HL-60/S4 treated with retinoic acid at 250 ng/mL for 4 days and 3 days (cell line): ENCODE measurements around the gene ITGA6.

Source experiments
- in situ Hi-C: fragments of 300-500 bp; cut with MboI; formaldehyde crosslinking; loops from 2 replicates; pipeline ENCODE4 v1.7.0; 2022; ENCODE audit warnings: low sequenced_read_pairs

ITGA6 gene

DNA sequence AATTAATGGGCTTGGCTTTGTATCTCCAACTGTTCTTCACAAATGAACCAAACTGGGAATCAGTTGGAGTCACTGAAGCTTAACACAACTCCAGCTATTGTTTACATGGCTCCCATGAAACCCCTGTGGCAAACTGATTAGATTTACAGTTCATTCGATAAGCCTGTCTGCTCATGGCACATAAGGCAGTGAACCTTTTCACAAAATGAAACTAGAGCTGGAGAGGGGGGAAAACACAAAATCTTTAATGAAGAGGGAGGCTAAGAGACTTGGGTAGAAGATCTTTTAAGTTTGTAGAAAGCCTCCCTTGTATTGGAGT, 11.6 kb upstream of the ITGA6 start:
- in situ Hi-C loops = no loop called here

DNA sequence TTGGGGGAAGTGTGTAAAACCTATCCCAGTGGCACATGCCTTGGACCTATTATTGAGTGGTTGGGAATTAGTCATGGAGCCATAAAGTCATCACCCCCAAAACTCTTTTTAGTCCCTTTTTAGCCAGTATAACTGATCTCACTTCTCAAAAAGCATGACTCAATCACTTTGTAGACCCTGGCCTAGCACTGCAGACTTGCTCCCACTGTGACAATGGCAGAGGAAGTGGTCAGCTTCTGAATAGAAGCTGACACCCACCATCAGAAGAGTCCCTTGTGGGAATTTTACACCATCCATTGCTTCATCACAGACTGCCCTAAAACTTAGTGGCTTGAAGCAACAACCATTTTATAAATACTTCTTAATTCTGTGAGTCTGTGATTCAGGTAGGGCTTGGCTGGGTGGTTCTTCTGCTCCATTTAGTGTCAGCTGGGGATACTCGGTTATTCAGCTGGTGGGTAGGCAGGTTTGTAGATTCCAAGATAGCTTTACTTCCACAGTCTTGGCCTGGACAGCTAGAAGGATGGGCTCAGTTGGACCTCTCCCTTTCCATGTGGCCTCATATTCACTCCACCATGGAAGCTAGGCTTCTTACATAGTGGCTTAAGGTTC, 10.8 kb upstream of the ITGA6 start:
- in situ Hi-C loops = no loop called here

DNA sequence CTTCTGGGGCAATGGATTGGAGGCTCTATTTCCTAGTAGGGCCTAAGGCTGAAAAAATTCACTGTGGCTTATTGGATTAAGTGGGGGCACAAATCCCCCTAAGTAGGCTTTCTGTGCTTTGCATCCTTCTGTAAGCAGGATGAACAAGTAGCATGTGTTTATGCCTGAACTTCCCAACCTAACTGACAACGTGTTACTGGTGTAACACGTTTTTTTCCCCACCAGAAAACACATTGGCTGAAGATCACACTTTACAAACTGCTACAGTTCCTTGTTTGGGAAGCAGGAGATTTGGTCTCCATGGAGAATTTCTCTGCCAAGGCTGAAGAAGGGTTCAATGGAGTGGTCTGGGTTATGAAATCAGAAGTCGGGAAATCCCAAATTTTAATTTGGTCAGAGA, 7.2 kb upstream of the ITGA6 start:
- in situ Hi-C loops = no loop called here

DNA sequence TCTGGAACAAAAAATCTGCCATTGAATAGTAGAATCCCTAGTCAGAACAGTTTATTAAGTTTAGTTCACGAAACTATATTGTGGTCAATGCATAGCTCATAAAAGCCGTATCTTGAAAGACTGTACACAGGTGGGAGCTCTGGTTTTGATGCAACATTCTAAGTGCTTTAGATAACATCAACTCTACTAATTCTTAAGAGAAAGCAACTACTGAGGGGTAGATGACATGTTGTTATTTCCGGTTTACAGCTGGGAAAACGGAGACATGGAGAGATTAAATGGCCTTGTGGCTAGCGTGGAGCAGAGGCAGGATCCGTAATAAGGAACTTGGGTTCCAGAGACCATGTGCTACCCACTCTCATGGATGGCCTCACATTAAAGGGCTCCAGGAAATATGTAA, 4.2 kb upstream of the ITGA6 start:
- in situ Hi-C loops = no loop called here

DNA sequence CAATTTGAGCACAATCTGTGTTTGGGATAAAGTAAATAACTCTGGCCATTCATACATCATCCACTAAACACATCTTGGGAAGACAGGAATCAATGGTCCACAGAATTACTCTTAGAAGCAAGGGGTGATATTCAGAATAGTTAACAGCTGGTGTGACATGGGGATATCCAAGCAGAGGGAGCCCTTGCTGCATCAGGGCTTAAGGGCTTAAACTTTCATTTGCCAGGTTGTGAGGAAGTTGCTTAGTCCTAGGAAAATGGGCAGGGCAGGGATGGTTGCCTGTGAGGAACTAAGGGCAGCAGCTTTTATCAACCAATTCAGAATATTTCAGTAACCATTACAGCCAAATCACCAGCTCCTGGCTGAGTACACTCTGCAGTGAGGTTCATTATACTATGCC, 2.0 kb upstream of the ITGA6 start:
- in situ Hi-C loops = no loop called here

DNA sequence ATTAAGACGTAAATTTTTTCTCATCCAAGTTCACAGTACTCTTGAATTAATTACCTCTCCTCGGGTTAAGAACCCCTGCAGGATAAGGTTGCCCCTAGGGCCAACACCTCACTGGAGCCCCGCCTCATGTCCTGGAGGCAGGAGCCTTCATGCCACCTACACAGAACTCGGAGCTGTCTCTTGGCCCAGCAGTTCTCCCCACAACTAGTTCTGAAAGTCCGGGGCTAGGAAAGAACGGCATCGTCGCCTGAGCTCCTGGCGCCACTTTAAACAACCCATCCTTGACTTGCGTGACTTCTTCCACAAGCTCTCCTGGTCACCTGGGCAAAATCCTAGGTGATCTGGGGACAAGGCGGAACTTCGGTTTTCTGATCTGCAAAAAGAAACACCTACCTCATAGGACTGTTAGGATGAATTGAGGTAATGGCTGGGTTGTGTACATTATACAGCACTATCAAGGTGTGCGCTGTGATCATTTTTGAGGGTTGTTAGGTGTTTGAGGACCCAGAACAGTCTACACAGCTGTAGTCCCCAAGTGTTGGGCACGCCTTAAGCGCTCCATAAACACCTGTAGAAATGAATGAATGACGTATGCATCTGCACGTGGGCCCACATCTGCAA, 641 bp upstream of the ITGA6 start:
- in situ Hi-C loops = no loop called here

DNA sequence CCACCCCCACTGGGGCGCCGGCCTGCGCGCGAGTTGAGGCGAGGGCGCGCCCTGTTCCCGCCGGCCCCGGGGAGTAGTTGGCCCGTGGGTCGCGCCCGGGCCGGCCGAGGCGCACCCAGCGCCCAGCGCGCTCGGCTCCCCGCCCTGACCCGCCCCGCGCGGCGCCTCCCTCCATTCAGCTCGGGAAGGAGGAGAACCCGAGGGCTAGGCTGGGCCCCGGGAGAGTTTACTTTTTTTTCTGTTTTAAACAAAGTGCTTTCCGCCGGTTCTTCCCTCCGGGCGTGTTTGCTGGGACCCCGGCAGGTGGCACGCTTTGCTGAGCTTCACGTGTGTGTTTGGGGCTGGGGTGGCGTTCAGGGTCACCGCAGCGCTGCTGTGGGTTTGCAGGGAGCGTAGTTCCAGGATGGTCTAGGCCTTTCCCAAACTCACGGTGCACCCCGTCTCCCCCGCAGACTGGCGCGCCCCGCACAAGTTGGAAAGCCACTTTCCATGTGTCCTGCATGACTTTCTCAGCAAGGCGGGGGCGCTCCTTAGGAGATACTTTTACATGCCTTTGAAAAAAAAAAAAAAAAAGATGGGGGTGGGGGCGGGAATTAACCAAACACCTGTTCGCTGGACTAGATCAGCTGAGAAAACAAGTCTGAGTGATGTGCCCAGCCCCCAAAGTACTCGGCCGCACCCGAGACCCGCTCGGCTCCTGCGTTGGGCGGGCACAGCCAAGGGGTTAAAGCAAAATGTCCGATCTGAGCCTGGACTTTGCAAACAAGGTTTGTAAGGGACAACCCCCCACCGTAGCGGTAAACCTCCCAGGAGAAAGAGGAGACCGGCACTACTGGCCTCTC, 825 bp downstream of the ITGA6 start:
- in situ Hi-C loops = no loop called here

DNA sequence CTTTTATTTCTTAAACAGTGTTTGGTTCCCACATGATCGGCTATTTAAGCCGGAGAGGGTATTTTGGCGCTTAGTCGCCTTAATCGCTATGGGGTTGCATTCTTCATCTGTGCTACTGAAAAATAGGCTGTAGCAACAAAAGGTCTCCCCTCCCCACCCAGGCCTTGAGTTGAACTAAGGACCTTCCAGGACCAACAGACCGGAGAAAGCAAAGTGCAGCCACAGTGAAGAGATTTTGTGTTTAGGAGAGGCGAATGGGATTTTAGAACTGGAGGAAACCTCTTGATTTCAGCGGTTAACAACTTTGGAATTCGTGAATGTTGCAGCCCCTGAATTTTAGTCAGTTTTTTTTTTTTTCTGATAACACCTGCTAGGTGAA, 1.4 kb downstream of the ITGA6 start:
- in situ Hi-C loops = no loop called here

DNA sequence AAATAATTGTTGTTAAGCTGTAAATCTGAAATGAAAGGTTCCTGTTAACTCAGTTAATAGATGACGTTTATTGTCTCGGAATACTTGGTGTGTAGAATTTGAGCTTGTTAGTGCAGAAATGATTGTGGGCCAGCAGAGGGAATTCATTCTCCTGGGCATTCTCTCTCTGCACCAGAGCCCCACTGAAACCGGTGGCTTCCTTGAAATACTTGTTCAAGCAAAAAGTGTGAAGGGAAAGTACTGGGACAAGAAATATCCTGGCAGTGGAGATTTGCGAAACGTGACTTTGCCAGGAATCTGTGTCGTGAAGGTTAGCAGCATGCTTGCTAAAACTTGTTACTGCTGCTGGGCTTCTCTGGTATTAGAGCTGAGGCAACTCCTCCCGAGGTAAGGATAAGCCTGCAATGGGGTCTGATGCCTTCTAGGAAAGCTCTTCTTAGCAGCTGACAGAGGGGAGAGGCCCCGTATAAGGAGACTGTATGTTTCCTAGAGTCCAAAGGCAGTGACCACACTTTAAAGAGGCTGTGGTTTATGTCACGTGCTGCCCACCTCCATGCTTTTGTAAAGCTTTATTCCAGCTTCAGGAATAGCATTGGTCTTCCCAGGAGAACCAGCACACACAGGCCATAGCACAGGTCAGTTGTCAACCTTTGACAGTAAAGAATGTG, 2.0 kb downstream of the ITGA6 start:
- in situ Hi-C loops = no loop called here

DNA sequence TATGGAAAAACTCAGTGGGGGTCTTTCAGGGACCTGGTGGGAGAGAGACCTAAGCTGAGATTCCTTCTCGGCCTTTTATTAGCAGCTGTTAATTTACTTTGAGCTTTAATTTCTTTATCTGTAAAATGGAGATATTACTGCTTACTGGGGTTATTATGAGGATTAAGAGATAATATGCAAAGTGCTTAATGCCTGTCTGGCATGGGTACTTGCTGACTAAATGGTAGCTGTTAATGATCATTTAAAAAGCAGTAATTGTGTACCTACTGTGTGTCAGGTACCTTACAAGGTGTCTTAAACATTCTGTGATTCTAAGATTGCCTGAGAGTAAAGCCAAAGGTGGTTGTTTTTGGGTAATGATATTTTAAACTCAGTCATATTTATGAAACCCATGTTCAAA, 2.6 kb downstream of the ITGA6 start:
- in situ Hi-C loops = no loop called here

DNA sequence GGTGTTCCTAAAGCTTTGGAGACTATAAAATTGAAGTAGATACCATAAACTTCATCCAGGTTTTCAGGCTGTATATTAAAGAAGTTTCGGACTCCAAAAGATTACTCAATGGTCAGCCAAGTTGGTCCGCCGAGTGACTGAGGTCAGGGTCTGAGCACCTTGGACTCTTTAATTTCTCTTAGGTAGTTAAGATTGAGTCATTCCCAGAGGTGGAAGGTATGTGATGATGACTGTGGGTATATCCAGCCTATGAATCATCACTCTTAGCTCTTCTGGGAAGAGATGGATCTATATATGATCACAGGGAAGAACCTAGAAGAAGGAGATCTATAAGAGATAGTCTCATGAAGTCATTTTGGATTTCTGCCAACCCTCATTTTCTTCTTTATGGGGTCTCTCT, 3.3 kb downstream of the ITGA6 start:
- in situ Hi-C loops = no loop called here

DNA sequence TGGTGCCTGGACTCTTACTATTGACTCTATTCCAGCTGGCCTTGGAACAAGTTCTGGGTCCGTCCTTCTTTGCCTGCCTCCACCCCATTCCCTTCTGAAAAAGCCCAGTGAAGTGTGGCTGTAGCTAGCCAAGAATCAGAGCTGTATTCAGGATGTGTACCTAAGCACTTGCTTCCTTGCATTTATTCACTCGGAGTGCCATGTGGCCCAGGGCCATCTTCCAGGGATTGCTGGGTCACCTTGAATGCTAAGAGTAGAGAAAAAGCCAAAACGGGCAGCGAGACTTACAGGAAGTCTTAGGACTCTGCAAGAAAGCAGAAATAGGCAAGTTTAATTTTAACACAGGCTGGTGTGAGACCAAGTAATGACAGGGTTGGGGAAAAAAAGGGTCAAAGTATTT, 4.1 kb downstream of the ITGA6 start:
- in situ Hi-C loops = no loop called here

DNA sequence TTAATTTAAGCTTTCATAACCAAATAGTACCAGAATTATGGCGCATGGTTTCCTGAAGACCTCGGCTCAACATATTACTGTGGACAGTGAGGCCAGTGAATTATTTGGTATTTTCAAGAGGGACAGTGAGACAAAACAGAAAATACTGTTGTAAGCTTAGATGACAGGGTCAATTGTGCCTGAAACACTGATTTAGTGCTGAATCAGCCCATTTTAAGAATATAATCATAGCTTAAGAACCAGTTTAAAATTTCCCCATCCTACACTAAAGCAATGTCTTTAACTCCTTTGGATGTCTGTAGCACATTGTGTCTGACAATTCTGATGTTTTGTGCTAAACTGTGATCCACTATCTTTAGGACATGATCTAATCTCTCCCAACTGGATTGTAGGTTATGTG, 4.6 kb downstream of the ITGA6 start:
- in situ Hi-C loops = no loop called here

DNA sequence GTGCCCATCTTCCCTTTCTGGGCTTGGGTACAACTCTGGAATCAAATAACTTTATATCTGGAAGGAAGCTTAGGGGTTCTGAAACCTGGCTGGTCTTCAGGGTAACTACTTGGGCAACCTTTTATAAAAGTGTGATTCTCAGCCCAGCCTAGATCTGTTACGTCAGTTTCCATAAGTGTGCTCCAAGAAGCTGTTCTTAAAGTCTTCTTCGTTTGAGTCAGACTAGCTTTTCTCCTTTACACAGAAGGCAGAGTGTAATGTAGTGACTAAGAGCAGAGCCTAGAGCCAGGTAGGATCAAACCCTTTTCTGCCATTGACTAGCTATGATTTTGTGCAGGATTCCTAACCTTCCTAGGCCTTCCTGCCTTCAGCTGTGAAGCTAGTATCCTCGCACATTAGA, 5.8 kb downstream of the ITGA6 start:
- in situ Hi-C loops = no loop called here

DNA sequence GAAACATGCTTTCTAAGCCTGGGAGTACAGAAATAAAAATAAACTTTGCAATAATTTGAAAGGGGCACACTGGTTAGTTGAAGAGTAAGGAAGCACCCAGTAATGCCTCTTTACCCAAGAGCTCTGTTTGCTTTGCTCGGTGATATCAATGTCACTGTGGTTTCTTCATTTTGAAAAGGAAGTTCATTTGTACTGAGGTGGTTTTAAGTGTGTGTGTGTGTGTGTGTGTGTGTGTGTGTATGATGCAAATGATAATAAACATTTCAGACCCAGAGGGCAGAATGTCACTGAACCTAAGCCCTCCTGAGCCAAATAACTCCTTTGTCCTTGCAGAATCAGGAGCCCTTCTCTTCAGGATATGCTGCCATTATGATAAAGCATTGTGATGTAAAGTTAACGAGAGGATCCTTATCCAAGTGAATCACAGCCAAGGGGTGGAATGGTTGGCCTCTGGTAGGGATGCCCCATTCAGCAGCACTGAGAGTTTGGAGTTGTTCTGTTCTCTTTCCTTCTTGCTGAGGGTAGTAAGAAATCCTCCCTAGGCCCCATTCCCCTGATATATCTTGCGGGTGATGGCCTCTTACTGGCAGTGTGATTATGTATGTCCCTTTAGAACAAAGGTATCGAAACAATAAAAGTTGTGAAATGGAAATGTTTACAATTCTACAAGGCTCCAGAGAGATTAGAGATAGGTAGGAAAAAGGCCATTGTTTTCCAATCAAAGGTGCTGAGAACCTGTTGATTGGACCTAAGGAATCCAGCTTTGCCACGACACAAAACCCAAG, 7.6 kb downstream of the ITGA6 start:
- in situ Hi-C loops = no loop called here

DNA sequence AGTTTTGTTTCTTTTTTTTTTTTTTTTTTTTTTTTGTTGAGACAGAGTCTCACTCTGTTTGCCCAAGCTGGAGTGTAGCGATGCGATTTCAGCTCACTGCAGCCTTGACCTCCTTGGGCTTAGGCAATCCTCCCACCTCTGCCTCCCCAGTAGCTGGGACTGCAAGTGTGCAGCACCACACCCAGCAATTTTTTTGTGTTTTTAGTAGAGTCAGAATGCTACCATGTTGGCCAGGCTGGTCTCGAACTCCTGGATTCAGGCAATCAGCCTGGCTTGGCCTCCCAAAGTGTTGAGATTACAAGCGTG, 8.2 kb downstream of the ITGA6 start:
- in situ Hi-C loops = no loop called here

DNA sequence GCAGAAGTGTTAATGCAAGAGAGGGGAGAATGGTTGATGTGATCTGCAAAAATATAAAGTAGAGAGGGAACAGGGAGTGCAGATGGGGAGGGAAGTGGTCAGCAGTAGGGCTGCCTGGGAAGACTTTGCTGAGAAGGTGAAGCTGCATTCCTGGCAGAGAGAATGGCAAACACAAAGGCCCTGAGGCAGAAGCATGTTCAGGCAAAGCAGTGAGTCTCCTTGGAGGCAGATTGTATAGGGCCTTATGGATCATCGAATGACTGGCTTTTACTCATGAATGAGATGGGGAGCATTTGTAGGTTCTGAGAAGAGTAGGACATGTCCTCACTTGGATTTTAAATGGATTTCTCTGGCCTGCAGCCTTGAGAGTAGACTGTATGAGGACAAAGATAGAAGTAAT, 9.5 kb downstream of the ITGA6 start:
- in situ Hi-C loops = no loop called here

DNA sequence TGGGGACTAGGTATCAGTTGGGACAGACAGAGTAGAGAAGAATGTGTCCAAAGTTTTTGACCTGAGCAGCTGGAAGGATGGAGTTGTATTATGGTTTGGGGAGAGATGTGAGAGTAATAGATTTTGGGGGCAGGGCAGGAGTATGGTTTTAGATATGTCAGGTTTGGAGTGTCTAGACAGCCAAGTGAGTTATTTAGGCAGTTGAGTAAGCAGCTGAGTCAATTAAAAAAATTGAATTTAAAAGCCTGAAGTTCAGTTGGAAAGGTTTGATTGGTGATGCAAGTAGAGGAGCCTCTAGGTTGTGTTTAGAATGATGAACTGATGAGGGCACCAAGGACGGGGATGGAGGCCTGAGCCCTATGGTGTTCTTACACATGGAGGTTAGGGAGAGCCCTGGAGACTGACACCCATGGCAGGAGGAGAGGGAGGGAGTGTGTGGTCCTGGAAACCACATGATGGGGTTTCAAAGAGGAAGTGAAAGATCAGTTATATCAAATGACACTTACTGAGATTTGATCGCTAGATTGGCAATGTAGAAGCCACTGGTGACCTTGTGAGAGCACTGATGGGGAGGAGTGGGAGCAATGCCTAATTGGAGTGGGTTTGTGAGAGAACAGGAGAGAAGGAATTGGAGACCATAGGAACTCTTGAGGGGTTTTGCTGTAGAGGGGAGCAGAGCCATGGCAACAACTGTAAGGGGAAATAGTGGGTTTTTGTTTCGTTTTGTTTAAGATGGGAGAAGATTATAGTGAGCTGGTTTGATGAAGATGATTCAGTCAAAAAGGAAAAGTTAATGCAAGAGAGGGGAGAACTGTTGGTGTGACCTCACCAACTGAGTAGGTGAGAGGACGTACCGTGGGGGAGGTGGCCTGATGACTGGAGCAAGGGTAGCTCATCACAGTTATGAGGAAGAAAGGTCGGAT, 10.3 kb downstream of the ITGA6 start:
- in situ Hi-C loops = no loop called here

DNA sequence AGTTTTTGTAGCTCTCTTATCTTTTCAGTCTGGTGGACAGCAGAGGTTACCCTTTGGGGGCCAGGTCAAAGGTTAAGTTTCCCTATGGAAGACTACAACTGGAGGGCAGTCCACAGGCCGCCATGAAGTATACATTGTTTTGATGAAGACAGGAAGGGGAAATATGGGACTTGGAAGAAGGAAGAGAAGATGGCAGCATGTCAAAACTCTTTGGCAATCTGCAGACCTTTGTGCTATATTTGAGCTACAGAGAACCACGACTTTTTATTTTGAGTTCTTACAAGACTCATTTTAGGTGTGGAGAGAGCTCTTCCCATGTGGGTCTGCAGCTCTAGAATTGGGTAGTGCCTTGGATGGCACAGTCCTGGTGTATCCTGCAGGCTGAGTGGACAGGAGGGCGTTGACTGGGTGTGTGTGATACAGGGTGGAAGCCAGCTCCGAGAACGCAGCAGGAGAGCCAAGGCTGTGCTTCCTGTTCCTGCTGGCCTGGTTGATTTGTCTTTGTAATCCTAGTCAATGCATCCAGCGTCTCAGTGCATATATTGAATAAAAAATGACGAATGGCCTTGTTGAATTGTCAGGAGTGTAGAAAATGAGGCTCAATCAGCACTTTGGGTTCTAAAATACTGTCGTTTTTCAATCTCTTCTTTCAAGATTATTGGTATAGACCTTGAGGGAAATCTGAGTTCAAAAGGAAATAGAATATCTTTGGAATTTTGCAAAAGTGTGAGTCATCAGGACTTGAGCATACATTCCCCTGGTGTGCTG, 11.5 kb downstream of the ITGA6 start:
- in situ Hi-C loops = no loop called here

DNA sequence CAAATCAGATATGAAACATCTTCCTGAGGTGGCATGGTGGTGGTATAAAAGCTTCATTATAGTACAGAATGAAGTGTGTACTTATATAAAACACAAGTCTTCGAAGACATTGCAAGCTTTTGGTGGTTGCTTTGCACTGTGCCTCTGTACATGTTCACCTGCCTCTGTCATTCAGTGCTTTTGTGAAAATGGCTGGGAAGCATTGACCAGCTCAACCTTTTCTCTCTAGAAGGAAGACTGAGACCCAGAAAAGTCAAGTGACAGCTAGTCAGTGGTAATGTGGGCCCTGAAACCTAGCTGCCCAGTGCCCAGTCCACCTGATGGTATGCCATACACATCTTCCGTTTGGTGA, 12.1 kb downstream of the ITGA6 start:
- in situ Hi-C loops = no loop called here
